Fibroblast of lung (primary cell): ENCODE measurements around the gene KAT7. TPM values are rescaled to one million over a fixed set of nuclear protein-coding genes. Genes with fewer than 3 reads are reported as not detected.

Source experiments
- DNase-seq, 2 donors: peaks; one replicate each; pipeline versions ENCODE4 v3.0.0 to v3.0.0-alpha.2; 2010; ENCODE audit warnings: low read depth in 2 of 2
- H2AFZ ChIP-seq: 2 replicates; pipeline ENCODE4 v1.5.1; 2012; ENCODE audit warnings: low read length, control low read depth, inconsistent platforms
- H3K27ac ChIP-seq: 2 replicates; pipeline ENCODE4 v1.5.1; 2011; ENCODE audit warnings: low read length, control low read depth; ENCODE audit not compliant: insufficient read depth
- H3K27me3 ChIP-seq: 2 replicates; pipeline ENCODE4 v1.5.1; 2011; ENCODE audit warnings: mild to moderate bottlenecking, low read length; ENCODE audit not compliant: control insufficient read depth, insufficient read depth
- H3K36me3 ChIP-seq: 2 replicates; pipeline ENCODE4 v1.5.1; 2011; ENCODE audit warnings: low read length; ENCODE audit not compliant: control insufficient read depth, insufficient read depth
- H3K4me1 ChIP-seq: 2 replicates; pipeline ENCODE4 v1.5.1; 2011; ENCODE audit warnings: low read length; ENCODE audit not compliant: control insufficient read depth, insufficient read depth; ENCODE audit errors: extremely low read depth
- H3K4me2 ChIP-seq: 2 replicates; pipeline ENCODE4 v1.5.1; 2011; ENCODE audit warnings: low read length, control low read depth; ENCODE audit not compliant: insufficient read depth; ENCODE audit errors: extremely low read depth
- H3K4me3 ChIP-seq, 4 experiments: fragments of 200-600 bp in 1 of 4; sonication (generic) in 1 of 4; replicated peaks in 1 of 4; 2 replicates each; pipeline ENCODE4 v1.5.1; 2011 to 2016; ENCODE audit warnings: low read length in 4 of 4, low read depth in 3 of 4, mild to moderate bottlenecking in 3 of 4, control low read depth in 2 of 4, inconsistent platforms in 1 of 4, mixed read lengths in 1 of 4; ENCODE audit not compliant: insufficient read depth in 1 of 4; ENCODE audit errors: control extremely low read depth in 1 of 4
- H3K79me2 ChIP-seq: 2 replicates; pipeline ENCODE4 v1.5.1; 2012; ENCODE audit warnings: mild to moderate bottlenecking, low read length, inconsistent platforms; ENCODE audit not compliant: control insufficient read depth, insufficient read depth
- H3K9ac ChIP-seq: 2 replicates; pipeline ENCODE4 v1.5.1; 2011; ENCODE audit warnings: mild to moderate bottlenecking, low read length, control low read depth; ENCODE audit not compliant: insufficient read depth
- H3K9me3 ChIP-seq: 2 replicates; pipeline ENCODE4 v1.5.1; 2012; ENCODE audit warnings: low read depth, low read length; ENCODE audit not compliant: control insufficient read depth, insufficient read depth
- H4K20me1 ChIP-seq: 2 replicates; pipeline ENCODE4 v1.5.1; 2011; ENCODE audit warnings: low read length; ENCODE audit not compliant: control insufficient read depth, insufficient read depth; ENCODE audit errors: extremely low read depth
- CTCF ChIP-seq, 2 donors: IDR thresholded peaks in 1 of 2; conservative IDR thresholded peaks in 1 of 2; 1 replicate in 1 of 2; 2 replicates in 1 of 2; pipeline ENCODE4 v1.5.1; 2011 to 2012; ENCODE audit warnings: low read length in 2 of 2, control low read depth in 1 of 2, inconsistent platforms in 1 of 2, low read depth in 1 of 2, mild to moderate bottlenecking in 1 of 2
- EZH2 ChIP-seq: IDR thresholded peaks from 2 replicates; pipeline ENCODE4 v1.5.1; 2012; ENCODE audit warnings: low read length, control low read depth, mild to moderate bottlenecking; ENCODE audit errors: missing control alignments
- polyA plus RNA-seq, 2 donors: library from polyadenylated mRNA; depleted of rRNA in 1 of 2; stranded (reverse) in 1 of 2; unstranded in 1 of 2; fragments of >200 nt; gene quantifications; 2 replicates each; pipeline ENCODE4 v1.2.1, GENCODE V29; 2011 to 2012; ENCODE audit warnings: missing spikeins in 1 of 2
- total RNA-seq: library from RNA; depleted of rRNA; stranded (reverse); fragments of >200 nt; gene quantifications from 2 replicates; pipeline ENCODE4 v1.2.1, GENCODE V29; 2014

Gene KAT7
- total and polyA plus RNA-seq, 2 donors (not counting 1 experiment from before 2014, with no cell fraction given), result 25.6 to 35.5 TPM

- no peak for TF ChIP-seq CTCF (conservative IDR thresholded peaks at IDR 0.05 in 1 of 2, IDR thresholded peaks at IDR 0.05 in 1 of 2; ENCODE audit: low read depth in 1 of 2, low read length in 2 of 2)
- peak in 1 of 2 donors; percentile 41 for DNase-seq
- H3K79me2 ChIP-seq, result no peaks in the 10 kb centered on the region
- H2AFZ ChIP-seq, result no peak overlapping the region
- peaks cover 4% of the 10 kb centered on the region for H3K36me3 ChIP-seq
- H4K20me1 ChIP-seq, result no peaks in the 10 kb centered on the region
- peaks cover 5% of the 10 kb centered on the region for H3K4me1 ChIP-seq
- H3K9me3 ChIP-seq, result no peaks in the 10 kb centered on the region
- no peaks in the 10 kb centered on the region for H3K27me3 ChIP-seq
- H3K9ac ChIP-seq, result no peak overlapping the region
- H3K27ac ChIP-seq, result no peak overlapping the region
- H3K4me2 ChIP-seq, result no peak overlapping the region
- H3K4me3 ChIP-seq, result no peak overlapping the region
These were observed 40.5 kb downstream of the KAT7 start for GRCh38 chr17:49829026-49829425.

- Histone ChIP-seq H3K9ac (no peak overlapping the region), H4K20me1 (no peaks in the 10 kb centered on the region), H3K4me1 (peaks cover 6% of the 10 kb centered on the region), H3K27me3 (no peaks in the 10 kb centered on the region), H3K79me2 (no peaks in the 10 kb centered on the region), H3K4me2 (no peak overlapping the region), H3K4me3 (no peak overlapping the region), H2AFZ (no peak overlapping the region), H3K36me3 (peaks cover 8% of the 10 kb centered on the region), H3K9me3 (no peaks in the 10 kb centered on the region), H3K27ac (no peak overlapping the region)
- peak in 1 of 2 donors; percentile 50 for DNase-seq
- no peak for TF ChIP-seq CTCF (conservative IDR thresholded peaks at IDR 0.05 in 1 of 2, IDR thresholded peaks at IDR 0.05 in 1 of 2; ENCODE audit: low read depth in 1 of 2, low read length in 2 of 2)
These were observed 42.1 kb downstream of the KAT7 start for GRCh38 chr17:49830605-49831004.

- Histone ChIP-seq H3K27me3 (no peaks in the 10 kb centered on the region), H3K36me3 (peaks cover 4% of the 10 kb centered on the region), H3K27ac (no peak overlapping the region), H3K9me3 (no peaks in the 10 kb centered on the region), H2AFZ (no peak overlapping the region), H3K4me2 (no peak overlapping the region), H3K9ac (no peak overlapping the region), H4K20me1 (no peaks in the 10 kb centered on the region), H3K79me2 (no peaks in the 10 kb centered on the region), H3K4me1 (peaks cover 17% of the 10 kb centered on the region), H3K4me3 (no peak overlapping the region)
- TF ChIP-seq EZH2, result no peak
- TF ChIP-seq CTCF (conservative IDR thresholded peaks at IDR 0.05 in 1 of 2, IDR thresholded peaks at IDR 0.05 in 1 of 2; ENCODE audit: low read depth in 1 of 2, low read length in 2 of 2), result no peak
- DNase-seq, result no peak
These were observed 44.5 kb downstream of the KAT7 start for GRCh38 chr17:49832840-49833599.
